HG03460 (cell line): ENCODE measurements around the gene TP53RK.
"Not testable (repeated sequence)": the region's sequence is repeated elsewhere in the genome, so short reads cannot be mapped to it uniquely, and the experiment has no call there.

ENCODE experiments used
- ATAC-seq: cut with Tn5 transposase; IDR thresholded peaks from one replicate; pipeline ENCODE4 v1.9.1; 2021; ENCODE audit not compliant: unreplicated experiment

TP53RK gene

GRCh38 chr20:46683939-46684750 is 5.1 kb downstream of the TP53RK start:
- no peak for ATAC-seq

GRCh38 chr20:46683668-46683938 is 5.6 kb downstream of the TP53RK start:
- ATAC-seq, result no peak

GRCh38 chr20:46683011-46683667 is 6.1 kb downstream of the TP53RK start:
- ATAC-seq, result no peak

- ATAC-seq, result no peak
Measured at GRCh38 chr20:46682063-46682821, 7.0 kb downstream of the TP53RK start.

- no peak for ATAC-seq
Measured at GRCh38 chr20:46681032-46681854, 8.0 kb downstream of the TP53RK start.

- no peak for ATAC-seq
Measured at GRCh38 chr20:46680684-46681031, 8.6 kb downstream of the TP53RK start.

GRCh38 chr20:46678516-46678915 is 10.7 kb downstream of the TP53RK start:
- no peak for ATAC-seq

- no peak for ATAC-seq
Measured at GRCh38 chr20:46677608-46678007, 11.6 kb downstream of the TP53RK start.

GRCh38 chr20:46676649-46677316 is 12.5 kb downstream of the TP53RK start:
- ATAC-seq, result not testable (repeated sequence)

- no peak for ATAC-seq
Measured at GRCh38 chr20:46674253-46675083, 14.8 kb downstream of the TP53RK start.

- ATAC-seq, result no peak
Measured at GRCh38 chr20:46673394-46674252, 15.6 kb downstream of the TP53RK start.

GRCh38 chr20:46672543-46673148 is 16.6 kb downstream of the TP53RK start:
- no peak for ATAC-seq

GRCh38 chr20:46671866-46672542 is 17.2 kb downstream of the TP53RK start:
- ATAC-seq, result no peak

GRCh38 chr20:46670585-46671584 is 18.4 kb downstream of the TP53RK start:
- no peak for ATAC-seq

- no peak for ATAC-seq
Measured at GRCh38 chr20:46670228-46670584, 19.0 kb downstream of the TP53RK start.

- no peak for ATAC-seq
Measured at GRCh38 chr20:46666818-46667515, 22.3 kb downstream of the TP53RK start.
